Panc1 (cell line): ENCODE measurements around the gene PRPS1. TPM values are rescaled to one million over a fixed set of nuclear protein-coding genes. Genes with fewer than 3 reads are reported as not detected.

ENCODE experiments used
- ATAC-seq: fragments of 200-7000 bp; cut with Tn5 transposase; 2 replicates; pipeline ENCODE4 v1.9.1; 2020; ENCODE audit warnings: mild to moderate bottlenecking, moderate library complexity
- BruUV-seq: library from RNA; stranded (reverse); fragments of 400-500 nt; replicated peaks from 2 replicates; lab custom pipeline; 2021; lab: Mats Ljungman, UMichigan
- CTCF ChIA-PET: fragments of 300-600 bp; sonication (Branson Sonifier 250); formaldehyde crosslinking; loops from one replicate; lab custom pipeline; 2022; ENCODE audit warnings: antibody characterized with exemption; lab: Charles Lee
- POLR2A ChIA-PET: fragments of 300-600 bp; sonication (Branson Sonifier 250); formaldehyde crosslinking; loops from one replicate; lab custom pipeline; 2022; ENCODE audit warnings: antibody characterized with exemption; lab: Charles Lee
- DNase-seq: peaks from one replicate; pipeline ENCODE4 v3.0.0-alpha.2; 2010; ENCODE audit warnings: low read depth, low spot score
- H3K27ac ChIP-seq: 2 replicates; pipeline ENCODE4 v1.5.1; 2011; ENCODE audit warnings: mild to moderate bottlenecking, low read length, inconsistent platforms
- H3K27me3 ChIP-seq: fragments of 200-500 bp; sonication (Bioruptor generic); 2 replicates; pipeline ENCODE4 v1.6.0; 2014; ENCODE audit warnings: low read length, inconsistent platforms; ENCODE audit not compliant: control insufficient read depth, insufficient read depth
- H3K36me3 ChIP-seq: fragments of 200-500 bp; sonication (Bioruptor generic); 2 replicates; pipeline ENCODE4 v1.5.1; 2014; ENCODE audit warnings: inconsistent platforms, mild to moderate bottlenecking, low read length, moderate library complexity; ENCODE audit not compliant: control insufficient read depth, insufficient read depth
- H3K4me1 ChIP-seq: 2 replicates; pipeline ENCODE4 v1.5.1; 2011; ENCODE audit warnings: inconsistent platforms, mild to moderate bottlenecking, low read length, moderate library complexity; ENCODE audit not compliant: control insufficient read depth, insufficient read depth
- H3K4me3 ChIP-seq, 2 experiments: 2 replicates each; pipeline ENCODE4 v1.5.1; 2011 to 2012; ENCODE audit warnings: low read depth in 2 of 2, low read length in 2 of 2, mild to moderate bottlenecking in 2 of 2, inconsistent platforms in 1 of 2, moderate library complexity in 1 of 2
- H3K9me3 ChIP-seq: fragments of 200-500 bp; sonication (Bioruptor generic); 2 replicates; pipeline ENCODE4 v1.5.1; 2014; ENCODE audit warnings: low read depth, mild to moderate bottlenecking, inconsistent platforms, low read length, moderate library complexity; ENCODE audit not compliant: control insufficient read depth, insufficient read depth
- CTCF ChIP-seq: fragments of 450-650 bp; IDR thresholded peaks from 2 replicates; pipeline ENCODE4 v1.5.1; 2017; ENCODE audit warnings: mild to moderate bottlenecking
- POLR2AphosphoS5 ChIP-seq: IDR thresholded peaks from 2 replicates; pipeline ENCODE4 v1.6.1; 2012; ENCODE audit warnings: mild to moderate bottlenecking, low read depth, low read length, moderate library complexity
- REST ChIP-seq, 2 experiments: IDR thresholded peaks; 2 replicates each; pipeline ENCODE4 v1.6.1; 2011 to 2012; ENCODE audit warnings: low read depth in 2 of 2, control low read depth in 1 of 2, low read length in 1 of 2, mild to moderate bottlenecking in 1 of 2, moderate library complexity in 1 of 2; ENCODE audit not compliant: insufficient read depth in 1 of 2
- SIN3A ChIP-seq: IDR thresholded peaks from 2 replicates; pipeline ENCODE4 v1.6.1; 2012; ENCODE audit warnings: low read depth, mild to moderate bottlenecking, low read length, moderate library complexity, borderline replicate concordance; ENCODE audit not compliant: insufficient read depth
- TCF7L2 ChIP-seq: IDR thresholded peaks from 2 replicates; pipeline ENCODE4 v1.6.1; 2011; ENCODE audit warnings: mild to moderate bottlenecking, low read depth, low read length, inconsistent platforms
- in situ Hi-C: cut with HindIII; loops from 2 replicates; pipeline ENCODE4 v1.10.0; 2016; ENCODE audit warnings: low sequenced_read_pairs, low pct_unique_long_range_greater_than_20kb
- intact Hi-C: fragments of 100-400 bp; cut with micrococcal nuclease; formaldehyde crosslinking; loops from one replicate; pipeline ENCODE4 v1.10.0; 2022; ENCODE audit not compliant: unreplicated experiment
- total RNA-seq: library from RNA; stranded (reverse); gene quantifications from one replicate; pipeline ENCODE4 v1.2.1, GENCODE V29; 2021; ENCODE audit not compliant: unreplicated experiment

Gene PRPS1
- total RNA-seq, 1 experiment from 2014 or later = 152 TPM

GRCh38 chrX:107699616-107700015, 71.3 kb downstream of the PRPS1 start:
- in situ Hi-C loops = no loop called here
- Histone ChIP-seq H3K9me3 (no peaks in the 10 kb centered on the region), H3K4me3 (no peak overlapping the region), H3K27me3 (no peaks in the 10 kb centered on the region; the same call in 1 of the 2 replicates), H3K27ac (no peak overlapping the region), H3K36me3 (no peaks in the 10 kb centered on the region), H3K4me1 (no peaks in the 10 kb centered on the region)
- BruUV-seq = no TSS peak
- POLR2A ChIA-PET = no interaction called here
- TF ChIP-seq POLR2AphosphoS5 (no peak), CTCF (no peak), TCF7L2 (no peak), SIN3A (no peak), REST (IDR thresholded peaks at IDR 0.05; ENCODE audit: insufficient read depth in 1 of 2, low read depth in 2 of 2, low read length in 1 of 2) (no peak)
- DNase-seq (no peak), ATAC-seq (no peak)
- intact Hi-C loops = no loop called here
- CTCF ChIA-PET = no interaction called here

GRCh38 chrX:107700317-107700774, 72.0 kb downstream of the PRPS1 start:
- ChIA-PET POLR2A (no interaction called here), CTCF (no interaction called here)
- in situ Hi-C loops (no loop called here), intact Hi-C loops (no loop called here)
- BruUV-seq = no TSS peak
- DNase-seq (no peak), ATAC-seq (no peak)
- TF ChIP-seq CTCF (no peak), REST (IDR thresholded peaks at IDR 0.05; ENCODE audit: insufficient read depth in 1 of 2, low read depth in 2 of 2, low read length in 1 of 2) (no peak), SIN3A (no peak), POLR2AphosphoS5 (no peak), TCF7L2 (no peak)
- Histone ChIP-seq H3K4me3 (no peak overlapping the region), H3K27me3 (no peaks in the 10 kb centered on the region; the same call in 1 of the 2 replicates), H3K27ac (no peak overlapping the region), H3K4me1 (no peaks in the 10 kb centered on the region), H3K36me3 (no peaks in the 10 kb centered on the region), H3K9me3 (no peaks in the 10 kb centered on the region)
